HL-60/S4 treated with retinoic acid at 250 ng/mL for 4 days and 3 days (cell line): ENCODE data around the gene GM2A.
"Not testable (repeated sequence)": the region's sequence is repeated elsewhere in the genome, so short reads cannot be mapped to it uniquely, and the experiment has no call there.

Experiments
- in situ Hi-C: fragments of 300-500 bp; cut with MboI; formaldehyde crosslinking; loops from 2 replicates; pipeline ENCODE4 v1.7.0; 2022; ENCODE audit warnings: low sequenced_read_pairs

GM2A gene

DNA sequence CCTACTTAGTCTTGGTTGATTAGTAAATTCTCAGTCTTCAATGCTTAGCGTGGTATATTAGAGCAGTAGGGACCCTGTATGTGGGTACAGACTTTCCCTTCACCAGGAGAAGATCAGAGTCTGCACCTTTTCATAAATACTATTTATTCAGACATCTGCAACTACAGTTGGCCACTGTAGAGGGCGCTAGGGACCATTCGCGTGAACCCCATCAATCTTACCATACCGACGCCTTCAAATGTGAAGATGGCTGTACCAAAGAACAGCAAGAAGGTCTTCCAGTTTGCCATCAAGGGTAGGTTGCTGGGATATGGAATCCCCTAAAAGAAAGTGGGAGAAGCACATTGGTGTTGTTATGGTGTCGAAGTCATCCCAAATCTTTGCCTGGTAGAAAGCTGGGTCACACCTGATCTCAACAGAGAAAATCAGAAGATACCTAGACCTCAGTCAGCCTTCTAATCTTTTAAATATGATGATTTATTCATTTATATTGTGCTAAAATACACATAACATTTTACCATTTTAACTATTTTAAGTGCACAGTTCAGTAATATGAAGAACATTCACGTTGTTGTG is 31.5 kb downstream of the GM2A start:
- in situ Hi-C loops: no loop called here

GRCh38 chr5:151285683-151286082 is 32.7 kb downstream of the GM2A start:
- in situ Hi-C loops: no loop called here

GRCh38 chr5:151286246-151286645 is 33.3 kb downstream of the GM2A start:
- in situ Hi-C loops: no loop called here

DNA sequence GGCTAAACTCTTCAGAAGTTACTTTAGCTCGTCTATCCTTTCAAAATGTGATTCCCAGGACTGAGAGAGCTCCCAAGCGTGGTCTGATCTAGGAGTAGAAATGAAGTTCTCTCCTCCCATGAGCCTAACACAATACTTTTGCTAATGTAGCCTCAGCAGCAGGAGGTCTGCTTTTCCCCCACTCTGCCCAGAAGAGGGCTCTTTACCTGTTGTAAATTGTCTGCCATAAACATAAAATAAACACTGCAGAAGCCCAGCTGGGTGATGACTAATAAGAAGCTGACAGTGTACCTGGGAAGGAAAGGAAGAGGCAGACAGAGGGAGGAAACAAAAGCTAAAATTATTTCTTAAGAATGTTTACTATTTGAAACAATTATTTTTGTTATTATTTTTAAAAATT is 35.2 kb downstream of the GM2A start:
- in situ Hi-C loops: no loop called here

DNA sequence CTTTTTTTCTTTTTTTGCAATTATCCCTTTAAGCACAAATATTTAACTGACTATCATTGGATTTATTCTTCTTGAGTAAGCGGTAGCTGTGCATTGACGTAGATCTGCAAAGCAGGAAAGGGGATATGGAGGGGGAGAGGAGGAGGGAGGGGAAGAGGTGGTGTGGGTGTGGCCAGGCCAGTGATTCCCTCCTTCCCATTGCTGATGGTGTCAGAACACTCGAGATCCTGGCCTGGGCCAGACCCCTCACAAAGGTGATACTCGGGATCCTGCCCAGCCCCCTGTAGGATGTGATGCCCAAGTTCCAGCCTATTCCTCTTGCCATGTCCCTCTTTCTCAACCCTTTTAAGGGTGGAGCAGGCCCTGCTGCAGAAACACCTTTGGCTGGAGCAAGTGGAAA is 40.6 kb downstream of the GM2A start:
- in situ Hi-C loops: no loop called here

- in situ Hi-C loops: no loop called here
These were observed 42.2 kb downstream of the GM2A start for GRCh38 chr5:151295138-151295537.

- in situ Hi-C loops: no loop called here
These were observed 42.9 kb downstream of the GM2A start for GRCh38 chr5:151295791-151296477.

- in situ Hi-C loops: no loop called here
These were observed 43.5 kb downstream of the GM2A start for GRCh38 chr5:151296478-151296830.

DNA sequence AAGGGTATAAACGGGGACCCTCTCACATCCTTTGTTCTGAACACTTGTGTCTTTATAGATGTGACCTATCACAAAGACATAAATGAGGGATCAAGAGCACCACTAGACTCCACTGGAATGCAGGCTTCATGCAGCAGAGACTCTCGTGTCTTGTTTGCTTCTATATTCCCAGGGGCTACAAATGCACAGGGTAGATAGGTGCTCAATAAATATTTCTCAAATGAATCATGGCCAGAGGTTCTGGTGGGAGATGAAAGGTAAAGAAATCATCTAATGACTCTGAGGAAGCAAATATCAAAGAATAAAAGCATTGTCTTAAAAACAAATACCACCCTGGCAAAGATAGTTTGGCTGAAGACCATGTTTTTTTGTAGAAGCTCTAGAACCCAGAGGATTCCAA is 44.0 kb downstream of the GM2A start:
- in situ Hi-C loops: no loop called here

DNA sequence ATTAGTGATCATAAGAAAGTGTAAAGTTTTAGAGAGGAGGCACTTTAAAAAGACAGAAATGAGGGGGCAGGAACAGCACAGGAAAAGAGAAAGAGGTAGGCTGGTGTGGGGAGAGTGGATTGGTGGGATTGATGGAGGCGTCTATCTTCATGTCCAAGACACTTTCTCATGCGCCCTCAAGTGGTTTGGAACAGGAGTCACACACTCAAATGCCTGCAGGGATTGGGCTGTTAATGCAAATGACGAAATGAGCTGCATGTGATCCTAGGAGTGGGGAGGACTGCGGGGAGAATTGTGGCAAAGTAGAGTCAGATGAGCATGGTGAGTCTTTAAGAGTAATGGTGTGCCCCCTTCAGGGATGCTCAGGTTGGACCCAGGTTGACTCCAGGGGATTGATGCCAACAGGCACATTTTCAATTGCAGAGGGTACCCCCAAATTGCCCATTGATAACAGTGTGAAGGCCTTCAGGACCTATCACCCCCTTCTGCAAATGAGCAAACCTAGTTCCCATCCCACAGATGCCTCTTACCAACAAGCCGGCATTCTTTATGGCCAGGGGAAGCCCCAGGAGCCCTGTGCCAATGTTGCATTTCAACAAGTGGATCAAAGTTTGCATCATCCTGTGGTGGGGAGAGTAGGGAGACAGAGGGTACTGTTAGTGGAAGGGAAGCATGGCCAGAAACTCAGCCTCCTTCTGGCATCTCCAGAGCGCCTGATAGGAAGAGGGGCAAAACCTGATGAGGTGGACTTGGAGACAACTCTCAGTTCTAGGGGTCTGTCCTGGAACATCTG is 45.3 kb downstream of the GM2A start:
- in situ Hi-C loops: no loop called here

GRCh38 chr5:151303666-151304065 is 50.7 kb downstream of the GM2A start, which contains the start of gene SLC36A3:
Gene SLC36A3, minus strand, starts transcription at chr5:151303766. Its CDS starts 412 bp downstream, at chr5:151303354.
- in situ Hi-C loops: no loop called here

GRCh38 chr5:151309266-151309665 is 56.3 kb downstream of the GM2A start:
- in situ Hi-C loops: not testable (repeated sequence)

GRCh38 chr5:151309821-151310220 is 56.8 kb downstream of the GM2A start:
- in situ Hi-C loops: not testable (repeated sequence)

DNA sequence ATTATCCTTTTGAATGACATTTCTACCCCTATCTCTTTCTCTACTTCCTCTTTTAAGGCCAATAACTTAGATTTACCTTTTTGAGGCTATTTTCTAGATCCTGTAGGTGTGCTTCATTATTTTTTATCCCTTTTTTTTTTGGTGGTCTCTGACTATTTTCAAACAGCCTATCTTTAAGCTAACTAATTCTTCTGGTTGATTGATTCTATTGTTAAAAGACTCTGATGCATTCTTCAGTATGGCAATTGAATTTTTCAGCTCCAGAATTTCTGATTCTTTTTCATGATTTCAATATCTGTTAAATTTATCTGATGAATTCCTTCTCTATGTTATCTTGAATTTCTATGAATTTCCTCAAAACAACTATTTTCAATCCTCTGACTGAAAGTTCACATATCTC is 57.9 kb downstream of the GM2A start:
- in situ Hi-C loops: no loop called here

GRCh38 chr5:151312756-151313324 is 59.9 kb downstream of the GM2A start:
- in situ Hi-C loops: no loop called here

DNA sequence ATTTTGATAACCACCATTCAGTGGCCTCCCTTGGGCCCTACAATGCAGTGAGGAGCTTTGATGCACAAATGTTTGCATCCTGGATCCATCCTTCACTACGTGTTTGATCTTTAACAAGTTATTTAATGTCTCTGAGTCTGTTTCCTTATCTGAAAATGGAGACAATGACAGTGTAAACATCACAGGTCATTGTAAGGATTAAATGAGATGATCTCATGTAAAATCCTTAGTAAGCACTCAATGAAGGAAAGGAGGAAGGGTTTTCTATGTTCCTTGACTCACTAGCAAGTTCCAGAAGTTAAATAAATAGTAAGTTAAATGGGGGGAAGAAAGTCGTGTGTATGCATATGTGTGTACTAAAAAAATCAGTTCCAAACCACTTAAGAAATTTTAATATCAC is 60.4 kb downstream of the GM2A start:
- in situ Hi-C loops: no loop called here

DNA sequence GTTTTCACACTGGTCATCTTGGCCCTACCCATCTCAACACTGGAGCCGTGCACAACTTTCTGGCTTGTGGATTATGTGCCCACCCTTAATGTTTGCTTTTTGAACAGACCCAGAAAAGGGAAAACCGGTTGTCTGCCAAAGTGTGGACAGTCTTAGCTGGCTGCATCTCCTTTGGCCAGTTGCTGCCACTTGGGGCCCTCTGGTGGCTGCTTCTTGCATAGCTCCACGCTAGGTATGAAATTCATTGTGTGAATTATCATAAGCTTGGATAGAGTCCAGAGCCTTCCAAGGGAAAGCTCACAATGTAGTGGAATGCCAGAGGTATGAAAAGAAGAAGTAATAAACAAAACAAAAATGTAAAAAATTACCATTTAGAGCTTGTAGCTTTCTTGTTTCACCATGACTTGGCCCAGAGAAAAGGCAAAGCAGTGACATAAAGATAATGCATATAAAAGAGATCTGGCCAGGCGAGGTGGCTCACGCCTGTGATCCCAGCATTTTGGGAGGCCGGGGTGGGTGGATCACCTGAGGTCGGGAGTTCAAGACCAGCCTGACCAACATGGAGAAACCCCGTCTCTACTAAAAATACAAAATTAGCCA is 63.1 kb downstream of the GM2A start:
- in situ Hi-C loops: no loop called here

GRCh38 chr5:151317871-151318270 is 64.9 kb downstream of the GM2A start:
- in situ Hi-C loops: no loop called here

DNA sequence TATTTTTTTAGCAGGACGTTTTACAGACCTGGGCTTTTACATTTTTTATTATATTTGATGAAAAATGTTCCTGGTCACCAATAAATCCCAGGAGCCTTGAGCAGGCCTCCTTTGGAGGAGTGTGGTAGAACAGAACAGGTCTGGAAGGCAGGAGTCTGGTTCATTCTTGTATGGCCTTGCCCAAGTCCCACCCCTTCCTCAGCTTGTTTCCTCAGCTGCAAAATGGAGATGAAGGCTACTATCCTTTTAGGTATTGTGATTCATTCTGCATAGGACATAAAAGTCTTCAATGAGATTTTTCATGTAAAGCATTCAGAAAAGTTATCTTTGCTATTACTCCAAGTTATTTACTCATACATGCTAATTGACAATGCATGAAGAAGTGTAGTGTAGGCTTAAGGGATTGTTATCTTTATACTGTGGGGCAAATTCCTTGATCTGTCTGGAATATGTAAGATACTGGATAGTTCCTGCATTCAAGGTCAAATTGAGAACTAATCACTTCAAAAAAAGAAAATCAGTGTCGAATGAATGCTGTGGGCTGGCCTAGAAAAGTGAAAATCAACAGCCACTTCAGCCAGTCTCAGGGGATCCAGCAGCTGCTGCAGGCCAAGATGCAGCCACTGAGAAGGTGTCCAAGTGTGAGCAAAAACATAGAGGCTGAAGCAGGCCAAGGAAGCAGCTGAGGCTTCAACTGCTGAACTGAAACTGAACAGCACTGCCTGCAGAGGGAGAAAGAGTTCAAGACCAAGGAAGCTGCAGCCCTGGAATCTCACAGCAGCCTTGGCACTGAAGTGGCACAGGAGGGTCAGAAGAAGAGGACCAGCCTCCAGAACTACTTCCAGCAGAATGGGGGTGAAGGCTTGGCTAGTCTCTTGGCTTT is 66.1 kb downstream of the GM2A start:
- in situ Hi-C loops: no loop called here
